Heart right ventricle (tissue), 16 donors: ENCODE measurements around the gene PUS10. TPM values are rescaled to one million over a fixed set of nuclear protein-coding genes. Genes with fewer than 3 reads are reported as not detected.
A peak's percentile ranks its signal among the peaks of the same experiment; 100 is the strongest.

ENCODE experiments used
- ATAC-seq, 8 donors: fragments of 200-7000 bp; cut with Tn5 transposase; one replicate each; pipeline ENCODE4 v1.9.1; 2020; ENCODE audit warnings: mild to moderate bottlenecking in 8 of 8, moderate library complexity in 8 of 8, moderate number of reproducible peaks in 1 of 8
- DNase-seq, 2 donors: peaks; one replicate each; pipeline ENCODE4 v3.0.0-alpha.2; 2020
- H3K27ac ChIP-seq, 10 donors: fragments of 200-600 bp; sonication (generic) in 2 of 10; one replicate each; pipeline versions ENCODE4 v1.5.0 to v1.8.0; 2020 to 2022; ENCODE audit warnings: mild to moderate bottlenecking in 3 of 10
- H3K27me3 ChIP-seq, 7 donors: fragments of 200-600 bp; one replicate each; pipeline ENCODE4 v1.8.0; 2021 to 2022; ENCODE audit warnings: mild to moderate bottlenecking in 2 of 7
- H3K36me3 ChIP-seq, 9 donors: fragments of 200-600 bp; sonication (generic) in 1 of 9; one replicate each; pipeline versions ENCODE4 v1.5.0 to v1.8.0; 2020 to 2022; ENCODE audit warnings: mild to moderate bottlenecking in 2 of 9
- H3K4me1 ChIP-seq, 9 donors: fragments of 200-600 bp; sonication (generic) in 1 of 9; one replicate each; pipeline versions ENCODE4 v1.5.0 to v1.8.0; 2020 to 2022; ENCODE audit warnings: mild to moderate bottlenecking in 4 of 9
- H3K4me3 ChIP-seq, 10 donors: fragments of 200-600 bp; sonication (generic) in 2 of 10; one replicate each; pipeline versions ENCODE4 v1.5.0 to v1.8.0; 2020 to 2022; ENCODE audit warnings: mild to moderate bottlenecking in 7 of 10, moderate library complexity in 2 of 10
- H3K9me3 ChIP-seq, 11 donors: fragments of 200-600 bp in 10 of 11; sonication (generic) in 2 of 11; one replicate each; pipeline versions ENCODE4 v1.5.0 to v1.8.0; 2013 to 2022; ENCODE audit warnings: mild to moderate bottlenecking in 2 of 11, control low read depth in 1 of 11, moderate library complexity in 1 of 11
- whole genome bisulfite sequencing, 2 donors: extraction: QIAGEN DNeasy Blood & Tissue Kit; methylation state at CpG; one replicate each; pipeline ENCODE4 v1.1.7; 2013; ENCODE audit warnings: inconsistent platforms in 1 of 2; 5-methylcytosine and 5-hydroxymethylcytosine counted together
- intact Hi-C, 10 donors: fragments of 100-400 bp; cut with DNase I; formaldehyde crosslinking; loops; one replicate each; pipeline versions ENCODE4 v1.11.1 to v1.14.2; 2022
- polyA plus RNA-seq, 2 donors: library from polyadenylated mRNA; stranded (reverse); fragments of 200-250 nt; gene quantifications; one replicate each; pipeline ENCODE4 v1.2.3, GENCODE V29; 2013
- total RNA-seq, 10 donors: library from RNA; stranded (reverse); fragmentation: NEBNext Ultra II Directional in 3 of 10; extraction: Animal tissue kit (Norgen Biotek cat#: 25700) in 3 of 10; gene quantifications; one replicate each; pipeline versions ENCODE4 v1.2.1 to v1.2.4, GENCODE V29; 2021 to 2023
- TF ChIP-seq, protein P1 (sequence below), 9 donors: fragments of 200-600 bp; sonication (generic) in 2 of 9; IDR thresholded peaks; one replicate each; pipeline versions ENCODE4 v1.5.0 to v1.8.0; 2021 to 2022; ENCODE audit warnings: antibody characterized with exemption in 9 of 9, mild to moderate bottlenecking in 5 of 9, moderate library complexity in 1 of 9
- donor health status: Arrhythmogenic right ventricular cardiomyopathy.
- donor health status: ischemic (EF 13 %, LVEDD 7.1; RV severe dilation, severe dysfunction).
- donor health status: healthy with polysubstance abuse.
- donor health status: DM: no; HTN: yes; CAD: no.
- donor health status: DM: no; HTN: no; CAD: no.
- donor health status: ischemic (EF 25% LVEDD 6.9; RV normal size, moderate dysfunction).
- donor health status: ischemic (EF 25% LVEDD 5.7; RV mildly dilated, moderate dysfunction).
- donor health status: healthy.
- donor health status: DM: yes; HTN: yes; CAD: no.
- donor health status: Ischemic cardiomyopathy.
- donor health status: ischemic (EF 35%, LVEDD 5.7; RV mildly dilated, moderate dysfunction).
- donor health status: nonischemic (EF 11% LVEDD 7.7; RV severe dilation, severe dysfunction).
- donor health status: DM: yes; HTN: yes; CAD: no.
- donor health status: PGD.
- donor health status: ischemic (EF 29% LVEDD 5.4; RV normal size, mild dysfunction).
- donor health status: nonischemic (EF 23%, LVEDD 6.1; RV moderate dilation, normal function).

The PUS10 gene
- total and polyA plus RNA-seq, 12 donors: 1.5 to 5.5 (median 4.4) TPM

GRCh38 chr2:60976256-60976850 lies 41.7 kb downstream of the PUS10 start:
- DNase-seq (no peak), ATAC-seq (no peak)
- intact Hi-C loops: no loop called here
- no peak overlapping the region for H3K27ac ChIP-seq
- H3K27me3 ChIP-seq: no peaks in the 10 kb centered on the region
- peaks cover 0 to 3% (median 0%) of the 10 kb centered on the region in 9 donors for H3K4me1 ChIP-seq
- no peaks in the 10 kb centered on the region for H3K36me3 ChIP-seq
- no peaks in the 10 kb centered on the region for H3K9me3 ChIP-seq
- TF ChIP-seq, protein P1, sequence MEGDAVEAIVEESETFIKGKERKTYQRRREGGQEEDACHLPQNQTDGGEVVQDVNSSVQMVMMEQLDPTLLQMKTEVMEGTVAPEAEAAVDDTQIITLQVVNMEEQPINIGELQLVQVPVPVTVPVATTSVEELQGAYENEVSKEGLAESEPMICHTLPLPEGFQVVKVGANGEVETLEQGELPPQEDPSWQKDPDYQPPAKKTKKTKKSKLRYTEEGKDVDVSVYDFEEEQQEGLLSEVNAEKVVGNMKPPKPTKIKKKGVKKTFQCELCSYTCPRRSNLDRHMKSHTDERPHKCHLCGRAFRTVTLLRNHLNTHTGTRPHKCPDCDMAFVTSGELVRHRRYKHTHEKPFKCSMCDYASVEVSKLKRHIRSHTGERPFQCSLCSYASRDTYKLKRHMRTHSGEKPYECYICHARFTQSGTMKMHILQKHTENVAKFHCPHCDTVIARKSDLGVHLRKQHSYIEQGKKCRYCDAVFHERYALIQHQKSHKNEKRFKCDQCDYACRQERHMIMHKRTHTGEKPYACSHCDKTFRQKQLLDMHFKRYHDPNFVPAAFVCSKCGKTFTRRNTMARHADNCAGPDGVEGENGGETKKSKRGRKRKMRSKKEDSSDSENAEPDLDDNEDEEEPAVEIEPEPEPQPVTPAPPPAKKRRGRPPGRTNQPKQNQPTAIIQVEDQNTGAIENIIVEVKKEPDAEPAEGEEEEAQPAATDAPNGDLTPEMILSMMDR (IDR thresholded peaks at IDR 0.05): no peak
- H3K4me3 ChIP-seq: no peak overlapping the region
- 89 to 93% methylated on average over 3 of the region's 3 CpGs for WGBS, 2 donors

GRCh38 chr2:60974652-60975051 lies 43.4 kb downstream of the PUS10 start:
- H3K4me1 ChIP-seq: peaks cover 0 to 6% (median 0%) of the 10 kb centered on the region in 9 donors
- no peaks in the 10 kb centered on the region for H3K36me3 ChIP-seq
- H3K27ac ChIP-seq: no peak overlapping the region
- DNase-seq (no peak), ATAC-seq (no peak)
- 98% methylated on average over 16 of the region's 16 CpGs for WGBS, 2 donors
- intact Hi-C loops: no loop called here
- no peaks in the 10 kb centered on the region for H3K27me3 ChIP-seq
- H3K4me3 ChIP-seq: no peak overlapping the region
- TF ChIP-seq, protein P1 (IDR thresholded peaks at IDR 0.05): no peak
- H3K9me3 ChIP-seq: no peaks in the 10 kb centered on the region

- H3K27me3 ChIP-seq: no peaks in the 10 kb centered on the region
- no peak overlapping the region for H3K4me3 ChIP-seq
- 70 to 80% methylated on average over 5 of the region's 5 CpGs for WGBS, 2 donors
- ATAC-seq (no peak), DNase-seq (no peak)
- TF ChIP-seq, protein P1 (IDR thresholded peaks at IDR 0.05): no peak
- no peaks in the 10 kb centered on the region for H3K36me3 ChIP-seq
- intact Hi-C loops: no loop called here
- no peak overlapping the region for H3K27ac ChIP-seq
- no peaks in the 10 kb centered on the region for H3K9me3 ChIP-seq
- H3K4me1 ChIP-seq: peaks cover 0 to 6% (median 0%) of the 10 kb centered on the region in 9 donors
Observed at GRCh38 chr2:60973705-60974104, 44.4 kb downstream of the PUS10 start.

- H3K4me3 ChIP-seq: no peak overlapping the region
- H3K4me1 ChIP-seq: peaks cover 0 to 6% (median 0%) of the 10 kb centered on the region in 9 donors
- no peak overlapping the region for H3K27ac ChIP-seq
- H3K36me3 ChIP-seq: no peaks in the 10 kb centered on the region
- H3K27me3 ChIP-seq: no peaks in the 10 kb centered on the region
- intact Hi-C loops: no loop called here
- TF ChIP-seq, protein P1 (IDR thresholded peaks at IDR 0.05): no peak
- ATAC-seq (peak in 1 of 8 donors; percentile 13), DNase-seq (no peak)
- H3K9me3 ChIP-seq: no peaks in the 10 kb centered on the region
- 93 to 95% methylated on average over 32 of the region's 32 CpGs for WGBS, 2 donors
Observed at GRCh38 chr2:60972889-60973656, 45.0 kb downstream of the PUS10 start.
